MG63 (cell line): ENCODE data around the gene CXorf51B. TPM values are rescaled to one million over a fixed set of nuclear protein-coding genes. Genes with fewer than 3 reads are reported as not detected.
"Not testable (repeated sequence)": the region's sequence is repeated elsewhere in the genome, so short reads cannot be mapped to it uniquely, and the experiment has no call there.

Source experiments
- DNase-seq: peaks from one replicate; pipeline ENCODE4 v3.0.0-alpha.2; 2020
- H3K27me3 ChIP-seq: fragments of 250-450 bp; sonication (Bioruptor Pico); 2 replicates; pipeline ENCODE4 v1.5.1; 2020; ENCODE audit warnings: mild to moderate bottlenecking, moderate library complexity
- H3K36me3 ChIP-seq: fragments of 250-450 bp; sonication (Bioruptor Pico); 2 replicates; pipeline ENCODE4 v1.5.1; 2020; ENCODE audit warnings: mild to moderate bottlenecking, moderate library complexity
- H3K4me3 ChIP-seq: fragments of 250-450 bp; sonication (Bioruptor Pico); 2 replicates; pipeline ENCODE4 v1.5.1; 2020; ENCODE audit warnings: mild to moderate bottlenecking, moderate library complexity
- H3K9me3 ChIP-seq: fragments of 250-450 bp; sonication (Bioruptor Pico); 2 replicates; pipeline ENCODE4 v1.5.1; 2020; ENCODE audit warnings: mild to moderate bottlenecking, moderate library complexity
- total RNA-seq: library from RNA; depleted of rRNA; stranded (reverse); fragments of >200 nt; shearing (Covaris generic); gene quantifications from 2 replicates; pipeline ENCODE4 v1.2.3, GENCODE V29; 2014; ENCODE audit warnings: low replicate concordance; rRNA removed

Gene CXorf51B
- not detected in 2 replicates for total RNA-seq

GRCh38 chrX:146809471-146809870, at the start of gene CXorf51B:
TSS of gene CXorf51B (plus strand) at chrX:146809771. CDS start at chrX:146809792, 21 bp downstream.
- H3K36me3 ChIP-seq, DNase-seq, H3K9me3 ChIP-seq, H3K27me3 ChIP-seq, H3K4me3 ChIP-seq: not testable (repeated sequence)

- H3K9me3 ChIP-seq, H3K27me3 ChIP-seq, H3K36me3 ChIP-seq, H3K4me3 ChIP-seq, DNase-seq: not testable (repeated sequence)
Measured at GRCh38 chrX:146814644-146815043, 5.1 kb downstream of the CXorf51B start, which contains the start of gene CXorf51A. TSS of gene CXorf51A (minus strand) at chrX:146814744. CDS start at chrX:146814723, 21 bp downstream.

GRCh38 chrX:146831994-146832393, 22.4 kb downstream of the CXorf51B start:
- H3K36me3 ChIP-seq = no peaks in the 10 kb centered on the region
- no peak for DNase-seq
- H3K27me3 ChIP-seq = no peaks in the 10 kb centered on the region
- no peak overlapping the region for H3K4me3 ChIP-seq
- no peaks in the 10 kb centered on the region for H3K9me3 ChIP-seq

- no peaks in the 10 kb centered on the region for H3K36me3 ChIP-seq
- no peak for DNase-seq
- H3K9me3 ChIP-seq = no peaks in the 10 kb centered on the region
- no peak overlapping the region for H3K4me3 ChIP-seq
- no peaks in the 10 kb centered on the region for H3K27me3 ChIP-seq
Measured at GRCh38 chrX:146854281-146854680, 44.7 kb downstream of the CXorf51B start.

Other genes with a start within 250 kb of the CXorf51B start
- not detected in 2 replicates for gene CXorf51A, start 5.0 kb downstream of the CXorf51B start, total RNA-seq